Activated naive CD4-positive, alpha-beta T cell treated with anti-CD3 and anti-CD28 coated beads for 36 hours (primary cell): Measurements from ENCODE around the gene CRTC1. TPM values are rescaled to one million over a fixed set of nuclear protein-coding genes. Genes with fewer than 3 reads are reported as not detected.
"Not testable (repeated sequence)": the region's sequence is repeated elsewhere in the genome, so short reads cannot be mapped to it uniquely, and the experiment has no call there.

Experiments
- CTCF ChIA-PET: fragments of 350-600 bp; sonication (Branson Sonifier 250); formaldehyde crosslinking; loops from one replicate; lab custom pipeline; 2021; ENCODE audit warnings: antibody characterized with exemption; lab: Charles Lee
- DNase-seq: peaks from one replicate; pipeline ENCODE4 v3.0.0-alpha.2; 2020
- H3K27ac Mint-ChIP-seq: one replicate; pipeline ENCODE4 v1.8.0; 2021; ENCODE audit warnings: mild to moderate bottlenecking, mixed read lengths
- H3K27me3 Mint-ChIP-seq: one replicate; pipeline ENCODE4 v1.8.0; 2021; ENCODE audit warnings: low read depth, mixed read lengths
- H3K36me3 Mint-ChIP-seq: one replicate; pipeline ENCODE4 v1.8.0; 2021; ENCODE audit warnings: low read depth, mixed read lengths
- H3K4me1 Mint-ChIP-seq: one replicate; pipeline ENCODE4 v1.8.0; 2021; ENCODE audit warnings: low read depth, mixed read lengths
- H3K4me3 Mint-ChIP-seq: one replicate; pipeline ENCODE4 v1.8.0; 2021; ENCODE audit warnings: mild to moderate bottlenecking, moderate library complexity, mixed read lengths
- H3K9me3 Mint-ChIP-seq: one replicate; pipeline ENCODE4 v1.8.0; 2021; ENCODE audit warnings: mixed read lengths
- intact Hi-C: fragments of 100-400 bp; cut with micrococcal nuclease; formaldehyde crosslinking; loops from one replicate; pipeline ENCODE4 v1.15.1; 2023
- total RNA-seq, 2 experiments: library from RNA; stranded (reverse); gene quantifications; one replicate each; pipeline ENCODE4 v1.2.3, GENCODE V29; 2021

The CRTC1 gene
- total RNA-seq, 2 experiments from 2014 or later: 4.0 to 4.2 TPM

DNA sequence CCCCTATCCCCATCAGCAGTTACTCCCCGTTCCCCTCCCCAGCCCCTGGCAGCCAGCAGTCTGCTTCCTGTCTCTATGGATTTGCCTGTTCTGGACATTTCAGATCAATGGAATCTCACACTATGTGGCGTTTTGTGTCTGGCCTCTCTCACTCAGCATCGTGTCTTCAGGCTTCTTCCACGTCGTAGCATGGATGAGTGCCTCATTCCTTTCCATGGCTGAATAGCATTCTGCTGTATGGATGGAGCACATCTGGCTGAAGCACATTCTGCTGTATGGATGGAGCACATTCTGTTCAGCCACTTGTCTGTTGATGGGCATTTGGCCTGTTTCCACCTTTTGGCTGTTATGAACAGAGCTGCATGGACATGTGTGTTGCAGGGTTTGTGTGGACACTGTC lies 29.5 kb downstream of the CRTC1 start:
- no peaks in the 10 kb centered on the region for H3K9me3 Mint-ChIP-seq
- no peak overlapping the region for H3K4me3 Mint-ChIP-seq
- CTCF ChIA-PET: no interaction called here
- peaks cover 16% of the 10 kb centered on the region for H3K4me1 Mint-ChIP-seq
- intact Hi-C loops: no loop called here
- DNase-seq: no peak
- H3K27ac Mint-ChIP-seq: no peak overlapping the region
- H3K36me3 Mint-ChIP-seq: no peaks in the 10 kb centered on the region
- H3K27me3 Mint-ChIP-seq: no peaks in the 10 kb centered on the region

DNA sequence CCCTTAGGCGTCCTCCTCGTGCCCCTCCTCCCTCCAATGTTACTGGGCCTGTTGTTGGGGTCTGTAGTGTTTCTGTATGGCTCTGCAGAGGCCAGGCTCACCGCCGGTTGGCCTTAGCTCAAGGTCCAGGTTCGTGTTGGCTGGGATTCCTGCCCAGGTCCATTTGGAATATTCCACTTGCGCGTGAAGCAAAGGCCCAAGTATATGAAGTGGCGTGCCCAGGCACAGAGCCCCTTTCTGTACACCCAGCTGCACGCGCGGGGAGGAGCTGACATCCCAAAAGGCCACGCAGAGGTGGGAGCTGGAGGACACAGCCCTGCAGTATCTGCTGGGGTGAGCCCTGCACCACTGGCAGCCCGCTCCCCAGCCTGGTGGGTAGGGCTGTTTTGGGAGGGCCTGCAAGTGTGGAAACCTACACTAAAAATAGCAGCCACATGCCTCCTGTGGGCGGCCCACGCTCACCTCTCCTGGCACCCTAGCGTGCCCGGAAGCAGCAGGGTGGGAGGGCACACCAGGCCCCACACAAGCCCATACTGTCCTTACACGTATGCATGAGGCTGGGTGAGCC lies 30.2 kb downstream of the CRTC1 start:
- no peak for DNase-seq
- Mint-ChIP-seq H3K4me3 (no peak overlapping the region), H3K4me1 (peaks cover 11% of the 10 kb centered on the region), H3K27ac (no peak overlapping the region), H3K27me3 (no peaks in the 10 kb centered on the region), H3K9me3 (no peaks in the 10 kb centered on the region), H3K36me3 (no peaks in the 10 kb centered on the region)
- intact Hi-C loops: no loop called here
- CTCF ChIA-PET: no interaction called here

DNA sequence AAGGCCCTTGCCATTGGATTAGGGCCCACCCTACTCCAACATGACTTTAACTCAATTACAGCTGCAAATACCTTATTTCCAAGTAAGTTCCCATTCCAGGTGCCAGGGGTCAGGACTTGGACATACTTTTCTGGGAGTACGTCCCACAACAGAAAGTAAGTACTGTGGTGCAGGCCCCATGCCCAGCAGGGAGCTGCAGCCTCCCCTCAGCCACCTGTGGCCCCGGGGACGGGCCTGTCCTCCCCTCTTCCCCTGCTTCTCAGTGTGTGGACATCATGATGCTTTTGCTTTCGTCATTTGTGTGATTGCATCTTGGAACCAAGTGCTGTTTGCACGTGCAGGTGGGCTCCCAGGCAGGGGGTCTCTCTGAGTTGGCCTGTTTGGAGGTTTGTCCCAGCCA lies 31.9 kb downstream of the CRTC1 start:
- no peak overlapping the region for H3K27ac Mint-ChIP-seq
- no peak overlapping the region for H3K4me3 Mint-ChIP-seq
- CTCF ChIA-PET: no interaction called here
- intact Hi-C loops: no loop called here
- no peaks in the 10 kb centered on the region for H3K36me3 Mint-ChIP-seq
- H3K9me3 Mint-ChIP-seq: no peaks in the 10 kb centered on the region
- DNase-seq: no peak
- peaks cover 8% of the 10 kb centered on the region for H3K4me1 Mint-ChIP-seq
- H3K27me3 Mint-ChIP-seq: no peaks in the 10 kb centered on the region

GRCh38 chr19:18716857-18717256 lies 33.4 kb downstream of the CRTC1 start:
- H3K4me3 Mint-ChIP-seq: no peak overlapping the region
- DNase-seq: no peak
- intact Hi-C loops: no loop called here
- H3K9me3 Mint-ChIP-seq: no peaks in the 10 kb centered on the region
- H3K27me3 Mint-ChIP-seq: no peaks in the 10 kb centered on the region
- CTCF ChIA-PET: no interaction called here
- H3K4me1 Mint-ChIP-seq: peaks cover 8% of the 10 kb centered on the region
- no peak overlapping the region for H3K27ac Mint-ChIP-seq
- H3K36me3 Mint-ChIP-seq: no peaks in the 10 kb centered on the region

DNA sequence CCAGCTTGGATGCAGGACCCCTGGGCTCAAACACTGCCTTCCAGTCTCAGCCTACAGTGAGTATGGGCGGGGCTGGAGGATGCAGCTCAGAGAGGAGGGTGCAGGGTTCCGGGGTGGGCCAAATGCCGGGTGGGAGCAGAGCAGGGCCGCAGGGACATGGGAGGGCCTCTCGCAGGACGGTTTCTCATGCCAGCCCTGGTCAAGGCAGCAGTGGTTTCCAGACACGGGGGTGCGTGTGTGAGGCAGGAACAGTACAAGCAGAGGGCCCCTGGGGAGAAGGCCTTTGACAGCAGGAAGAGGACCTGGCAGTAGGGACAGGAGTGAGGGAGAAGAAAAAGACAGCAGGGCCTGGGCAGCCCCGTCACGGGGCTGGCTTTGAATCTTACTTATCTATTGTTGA lies 34.1 kb downstream of the CRTC1 start:
- Mint-ChIP-seq H3K27ac (no peak overlapping the region), H3K36me3 (no peaks in the 10 kb centered on the region), H3K4me3 (no peak overlapping the region), H3K9me3 (no peaks in the 10 kb centered on the region), H3K4me1 (peaks cover 8% of the 10 kb centered on the region), H3K27me3 (no peaks in the 10 kb centered on the region)
- intact Hi-C loops: no loop called here
- no peak for DNase-seq
- CTCF ChIA-PET: interaction anchor here (0.6 kb wide), 1 partner anchor 256 kb away, joined by 3 read pairs; no protein-coding TSS in a partner anchor

- no peak overlapping the region for H3K27ac Mint-ChIP-seq
- no peaks in the 10 kb centered on the region for H3K36me3 Mint-ChIP-seq
- CTCF ChIA-PET: no interaction called here
- peaks cover 8% of the 10 kb centered on the region for H3K4me1 Mint-ChIP-seq
- intact Hi-C loops: no loop called here
- no peak overlapping the region for H3K4me3 Mint-ChIP-seq
- DNase-seq: no peak
- H3K27me3 Mint-ChIP-seq: no peaks in the 10 kb centered on the region
- H3K9me3 Mint-ChIP-seq: no peaks in the 10 kb centered on the region
Measured at GRCh38 chr19:18718015-18718526, 34.6 kb downstream of the CRTC1 start.

DNA sequence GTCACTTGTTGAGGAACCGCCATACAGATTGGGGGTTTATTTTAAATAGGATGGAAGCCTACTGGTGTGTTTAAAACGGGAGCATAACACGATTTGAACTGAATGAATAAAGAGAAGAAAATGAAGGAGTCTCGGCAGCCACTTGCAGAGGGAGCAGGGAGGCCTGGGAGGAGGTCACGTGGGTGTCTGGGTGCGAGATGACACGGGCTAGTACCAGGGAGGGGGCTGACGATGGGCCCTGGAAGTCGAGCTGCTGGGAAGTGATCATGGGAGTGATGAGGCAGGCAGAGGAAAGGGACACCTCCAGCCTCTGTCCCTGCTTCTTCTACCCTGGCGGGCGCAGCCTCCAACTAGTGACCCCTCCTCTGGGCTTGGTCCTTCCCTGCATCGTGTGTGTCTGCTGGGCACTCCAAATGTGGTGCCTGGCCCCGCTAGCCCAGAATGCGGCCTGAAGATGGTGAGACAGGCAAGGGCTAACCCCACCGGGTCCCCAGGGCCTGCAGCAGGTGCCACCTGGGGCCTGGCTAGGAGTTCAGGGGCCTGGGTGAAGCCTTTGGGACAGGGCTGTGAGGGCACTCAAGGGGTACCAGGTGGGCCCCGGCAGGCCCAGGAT lies 35.5 kb downstream of the CRTC1 start:
- Mint-ChIP-seq H3K4me1 (peaks cover 12% of the 10 kb centered on the region), H3K27me3 (no peaks in the 10 kb centered on the region), H3K4me3 (no peak overlapping the region), H3K9me3 (no peaks in the 10 kb centered on the region), H3K27ac (no peak overlapping the region), H3K36me3 (no peaks in the 10 kb centered on the region)
- DNase-seq: no peak
- CTCF ChIA-PET: no interaction called here
- intact Hi-C loops: no loop called here

DNA sequence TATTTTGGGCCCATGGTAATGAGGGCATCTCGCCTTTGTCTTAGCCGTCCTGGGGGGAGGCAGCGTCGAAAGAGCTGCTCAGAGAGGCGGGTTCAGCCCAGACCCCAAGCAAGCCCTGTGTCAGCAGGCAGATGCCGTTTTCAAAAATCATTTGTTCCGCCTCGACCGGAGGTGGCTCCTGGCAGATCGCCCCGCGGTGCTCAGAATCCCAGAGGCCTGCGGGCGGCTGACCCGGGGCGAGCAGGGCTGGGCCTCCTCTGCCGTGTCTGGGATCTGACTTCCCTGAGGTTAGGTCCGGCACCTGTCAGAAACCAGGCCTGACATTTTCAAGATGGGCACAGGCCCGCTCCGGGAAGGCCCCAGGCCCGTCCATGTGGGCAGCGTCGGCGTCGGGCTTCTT lies 36.1 kb downstream of the CRTC1 start:
- no peaks in the 10 kb centered on the region for H3K36me3 Mint-ChIP-seq
- no peak overlapping the region for H3K4me3 Mint-ChIP-seq
- DNase-seq: no peak
- H3K27me3 Mint-ChIP-seq: no peaks in the 10 kb centered on the region
- intact Hi-C loops: no loop called here
- no peak overlapping the region for H3K27ac Mint-ChIP-seq
- CTCF ChIA-PET: no interaction called here
- peaks cover 15% of the 10 kb centered on the region for H3K4me1 Mint-ChIP-seq
- no peaks in the 10 kb centered on the region for H3K9me3 Mint-ChIP-seq

DNA sequence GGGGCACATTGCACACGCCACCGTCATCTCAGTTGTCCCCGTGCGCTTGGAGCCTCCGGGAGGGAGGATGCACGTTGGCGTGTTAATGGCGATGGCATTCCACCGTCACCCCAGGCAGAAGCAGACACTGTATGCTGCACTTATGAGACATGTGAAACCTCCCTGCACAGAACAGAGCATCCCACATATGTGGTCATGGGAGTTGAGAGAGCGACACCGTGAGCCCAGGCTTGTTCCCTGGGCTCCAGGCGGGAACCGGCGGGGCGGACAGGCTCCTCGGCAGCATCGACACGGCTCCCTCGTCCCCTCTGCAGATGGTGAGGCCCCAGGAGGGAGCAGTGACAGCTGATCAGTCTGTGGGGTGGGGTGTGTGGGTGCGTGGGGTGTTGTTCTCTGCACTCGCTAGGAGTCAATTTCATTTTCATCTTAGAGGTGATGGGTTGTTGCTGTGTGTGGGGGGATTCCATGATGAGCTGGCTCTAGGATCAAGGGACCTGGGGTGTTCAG lies 40.4 kb downstream of the CRTC1 start:
- CTCF ChIA-PET: no interaction called here
- intact Hi-C loops: no loop called here
- DNase-seq: no peak
- no peaks in the 10 kb centered on the region for H3K9me3 Mint-ChIP-seq
- no peak overlapping the region for H3K4me3 Mint-ChIP-seq
- no peak overlapping the region for H3K27ac Mint-ChIP-seq
- H3K27me3 Mint-ChIP-seq: no peaks in the 10 kb centered on the region
- no peaks in the 10 kb centered on the region for H3K36me3 Mint-ChIP-seq
- H3K4me1 Mint-ChIP-seq: peaks cover 7% of the 10 kb centered on the region

DNA sequence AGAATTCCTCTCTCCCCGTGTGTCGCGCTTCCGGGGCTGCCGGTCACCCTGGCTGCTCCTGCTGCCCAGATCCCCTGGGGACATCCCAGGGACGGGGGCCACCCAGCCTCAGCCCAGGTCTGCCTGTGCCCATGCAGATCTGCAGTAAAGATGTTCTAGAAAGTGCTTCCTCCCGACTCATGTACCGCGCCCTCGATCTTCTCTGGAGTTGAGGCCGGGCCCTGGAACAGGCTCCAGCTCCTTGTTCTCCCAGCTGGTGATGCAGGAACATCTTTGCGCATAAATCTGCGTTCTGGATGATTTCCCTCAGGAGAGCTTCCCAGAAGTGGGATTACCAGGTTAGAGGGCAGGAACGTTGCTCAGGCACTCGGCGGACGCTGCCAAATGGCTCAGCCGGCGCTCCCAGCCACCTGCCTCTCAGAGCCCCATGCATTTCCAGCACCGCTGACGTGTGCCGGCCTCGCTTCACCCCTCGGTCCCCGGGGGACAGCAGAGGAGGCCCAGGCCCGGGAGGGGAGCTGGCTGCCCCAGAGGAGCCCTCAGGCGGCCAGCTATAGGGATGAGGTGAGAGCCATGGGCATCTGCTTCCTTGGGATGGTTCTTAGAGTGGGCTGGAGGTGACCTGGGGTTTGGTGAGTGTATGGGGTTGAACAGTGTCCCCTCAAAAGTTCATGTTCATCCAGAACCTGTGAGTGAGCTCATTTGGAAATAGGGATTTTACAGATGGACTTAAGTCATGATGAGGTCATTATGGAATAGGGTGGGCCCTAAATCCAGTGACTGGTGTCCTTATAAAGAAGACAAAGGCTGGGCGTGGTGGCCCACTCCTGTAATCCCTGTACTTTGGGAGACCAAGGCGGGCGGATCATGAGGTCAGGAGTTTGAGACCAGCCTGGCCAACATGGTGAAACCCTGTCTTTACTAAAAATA lies 42.6 kb downstream of the CRTC1 start:
- intact Hi-C loops: no loop called here
- Mint-ChIP-seq H3K36me3 (no peaks in the 10 kb centered on the region), H3K9me3 (no peaks in the 10 kb centered on the region), H3K27ac (no peak overlapping the region), H3K4me1 (peaks cover 7% of the 10 kb centered on the region), H3K4me3 (no peak overlapping the region), H3K27me3 (no peaks in the 10 kb centered on the region)
- no peak for DNase-seq
- CTCF ChIA-PET: no interaction called here

DNA sequence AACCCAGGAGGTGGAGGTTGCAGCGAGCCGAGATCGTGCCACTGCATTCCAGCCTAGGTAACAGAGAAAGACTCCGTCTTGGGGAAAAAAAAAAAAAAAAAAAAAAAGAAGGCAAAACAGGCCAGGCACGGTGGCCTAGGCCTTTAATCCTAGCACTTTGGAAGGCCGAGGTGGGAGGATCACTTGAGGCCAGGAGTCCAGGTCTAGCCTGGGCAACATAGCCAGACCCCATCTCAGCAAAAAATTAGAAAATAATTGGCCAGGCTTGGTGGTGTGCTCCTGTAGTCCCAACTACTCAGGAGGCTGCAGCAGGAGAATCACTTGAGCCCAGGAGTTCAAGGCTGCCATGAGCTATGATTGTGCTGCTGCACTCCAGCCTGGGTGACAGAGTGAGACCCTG lies 43.4 kb downstream of the CRTC1 start:
- Mint-ChIP-seq H3K27ac (no peak overlapping the region), H3K9me3 (no peaks in the 10 kb centered on the region), H3K4me3 (no peak overlapping the region), H3K27me3 (no peaks in the 10 kb centered on the region), H3K36me3 (no peaks in the 10 kb centered on the region), H3K4me1 (peaks cover 7% of the 10 kb centered on the region)
- CTCF ChIA-PET: no interaction called here
- intact Hi-C loops: no loop called here
- no peak for DNase-seq

DNA sequence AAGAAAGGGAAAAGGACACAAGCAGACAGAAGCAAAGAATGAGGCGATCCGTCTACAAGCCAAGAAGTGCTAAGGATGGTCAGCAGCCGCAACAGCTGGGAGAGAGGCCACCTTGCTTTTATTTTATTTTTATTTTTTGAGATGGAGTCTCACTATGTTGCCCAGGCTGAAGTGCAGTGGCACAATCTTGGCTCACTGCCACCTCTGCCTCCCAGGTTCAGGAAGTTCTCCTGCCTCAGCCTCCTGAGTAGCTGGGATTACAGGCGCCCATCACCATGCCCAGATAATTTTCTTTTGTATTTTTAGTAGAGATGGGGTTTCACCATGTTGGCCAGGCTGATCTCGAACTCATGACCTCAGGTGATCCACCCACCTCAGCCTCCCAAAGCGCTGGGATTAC lies 44.1 kb downstream of the CRTC1 start:
- H3K9me3 Mint-ChIP-seq, H3K4me3 Mint-ChIP-seq, H3K4me1 Mint-ChIP-seq, CTCF ChIA-PET, H3K27me3 Mint-ChIP-seq, DNase-seq, H3K36me3 Mint-ChIP-seq, H3K27ac Mint-ChIP-seq, intact Hi-C loops: not testable (repeated sequence)
